Choroid plexus epithelial cell (primary cell): ENCODE measurements around the gene TCAIM.

Source experiments
- DNase-seq: peaks from one replicate; pipeline ENCODE4 v3.0.0-alpha.2; 2010; ENCODE audit warnings: low read depth
- H3K4me3 ChIP-seq: 2 replicates; pipeline ENCODE4 v1.5.1; 2011; ENCODE audit warnings: low read depth, mild to moderate bottlenecking, control low read depth, low read length, moderate library complexity
- CTCF ChIP-seq: conservative IDR thresholded peaks from 2 replicates; pipeline ENCODE4 v1.5.1; 2011; ENCODE audit warnings: low read depth, mild to moderate bottlenecking, control low read depth, inconsistent platforms, low read length, moderate library complexity

The TCAIM gene

GRCh38 chr3:44419923-44420650, 81.5 kb downstream of the TCAIM start:
- no peak for TF ChIP-seq CTCF
- H3K4me3 ChIP-seq = no peak overlapping the region
- no peak for DNase-seq

GRCh38 chr3:44420676-44421075, 82.1 kb downstream of the TCAIM start:
- no peak for TF ChIP-seq CTCF
- DNase-seq = no peak
- H3K4me3 ChIP-seq = no peak overlapping the region

GRCh38 chr3:44421280-44421679, 82.7 kb downstream of the TCAIM start:
- DNase-seq = no peak
- no peak for TF ChIP-seq CTCF
- no peak overlapping the region for H3K4me3 ChIP-seq

GRCh38 chr3:44424758-44425157, 86.2 kb downstream of the TCAIM start:
- no peak for DNase-seq
- TF ChIP-seq CTCF = no peak
- no peak overlapping the region for H3K4me3 ChIP-seq

GRCh38 chr3:44427683-44428082, 89.1 kb downstream of the TCAIM start:
- H3K4me3 ChIP-seq = no peak overlapping the region
- no peak for DNase-seq
- TF ChIP-seq CTCF = no peak

GRCh38 chr3:44428910-44429309, 90.3 kb downstream of the TCAIM start:
- no peak for TF ChIP-seq CTCF
- no peak overlapping the region for H3K4me3 ChIP-seq
- DNase-seq = no peak

- TF ChIP-seq CTCF = no peak
- H3K4me3 ChIP-seq = no peak overlapping the region
These were observed 90.9 kb downstream of the TCAIM start for GRCh38 chr3:44429459-44429858.

More at GRCh38 chr3:44429459-44429858, 90.9 kb downstream of the TCAIM start:
- DNase-seq = no peak
